GM12891 (cell line): ENCODE data around the gene PAX7.

Experiments used
- PAX5 ChIP-seq: IDR thresholded peaks from 2 replicates; pipeline ENCODE4 v1.6.1; 2011; ENCODE audit warnings: low read length, moderate library complexity, mild to moderate bottlenecking; ENCODE audit not compliant: insufficient read depth, severe bottlenecking
- POLR2A ChIP-seq: IDR thresholded peaks from 2 replicates; pipeline ENCODE4 v1.6.1; 2011; ENCODE audit warnings: low read depth, low read length, control low read depth
- POLR2AphosphoS5 ChIP-seq: IDR thresholded peaks from 2 replicates; pipeline ENCODE4 v1.6.1; 2011; ENCODE audit warnings: low read depth, low read length, control low read depth

DNA sequence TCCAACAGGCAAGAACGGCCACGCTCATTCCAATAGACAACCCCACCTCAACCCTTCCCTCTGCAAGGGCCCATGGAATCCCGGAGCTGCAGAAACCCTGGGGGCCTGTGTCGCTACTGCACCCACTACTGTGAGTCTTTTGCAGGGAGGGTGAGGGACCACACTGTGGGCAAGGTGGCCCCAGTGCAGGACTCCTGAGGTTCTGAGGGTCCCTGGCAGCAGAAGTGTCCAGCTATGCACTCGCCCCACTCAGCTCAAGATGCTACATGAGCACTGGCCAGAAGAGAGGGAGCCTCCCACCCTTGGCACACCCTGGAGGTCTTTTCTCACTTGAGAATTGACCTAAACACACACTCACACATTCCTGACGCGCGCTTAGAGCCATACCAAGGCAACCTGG is 2.1 kb upstream of the PAX7 start:
- TF ChIP-seq POLR2AphosphoS5: no peak
- TF ChIP-seq POLR2A: no peak
- TF ChIP-seq PAX5: no peak
